NCI-H1436 treated with DMSO at 0.1 percent for 48 hours (cell line): ENCODE measurements around the gene DENND5A.
"Not testable (repeated sequence)": the region's sequence is repeated elsewhere in the genome, so short reads cannot be mapped to it uniquely, and the experiment has no call there.

ENCODE experiments used
- DNase-seq: peaks from one replicate; lab custom pipeline; 2025; lab: John Stamatoyannopoulos, UW

The DENND5A gene

DNA sequence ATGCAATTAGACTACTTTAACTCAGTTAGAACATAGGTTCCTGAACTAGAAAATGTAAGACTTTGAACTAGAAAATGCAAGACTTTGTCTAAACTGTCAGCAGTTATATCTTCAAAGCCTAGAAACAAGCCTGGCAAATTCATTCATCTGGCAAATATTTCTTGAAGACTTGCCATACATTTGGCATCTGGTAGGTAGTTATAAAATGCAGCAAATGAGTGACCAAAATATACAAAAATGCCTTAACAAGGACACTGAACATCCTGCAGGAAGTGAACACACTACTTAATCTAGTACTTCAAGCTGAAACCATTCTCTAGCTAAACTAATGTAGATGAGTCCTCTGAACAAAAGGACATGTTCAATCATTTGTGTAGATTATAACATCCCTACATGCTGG lies 89.0 kb downstream of the DENND5A start:
- no peak for DNase-seq

DNA sequence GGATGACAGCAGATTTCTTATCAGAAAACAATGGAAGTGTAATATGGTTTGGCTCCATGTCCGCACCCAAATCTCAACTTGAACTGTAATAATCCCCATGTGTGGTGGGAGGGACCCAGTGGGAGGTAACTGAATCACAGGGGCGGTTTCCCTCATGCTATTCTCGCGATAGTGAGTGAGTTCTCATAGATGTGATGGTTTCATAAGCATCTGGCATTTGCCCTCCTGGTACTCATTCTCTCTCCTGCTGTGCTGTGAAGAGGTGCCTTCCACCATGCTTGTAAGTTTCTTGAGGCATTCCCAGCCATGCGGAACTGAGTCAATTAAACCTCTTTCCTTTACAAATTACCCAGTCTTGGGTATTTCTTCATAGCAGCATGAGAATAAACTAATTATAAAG lies 92.8 kb downstream of the DENND5A start:
- no peak for DNase-seq

DNA sequence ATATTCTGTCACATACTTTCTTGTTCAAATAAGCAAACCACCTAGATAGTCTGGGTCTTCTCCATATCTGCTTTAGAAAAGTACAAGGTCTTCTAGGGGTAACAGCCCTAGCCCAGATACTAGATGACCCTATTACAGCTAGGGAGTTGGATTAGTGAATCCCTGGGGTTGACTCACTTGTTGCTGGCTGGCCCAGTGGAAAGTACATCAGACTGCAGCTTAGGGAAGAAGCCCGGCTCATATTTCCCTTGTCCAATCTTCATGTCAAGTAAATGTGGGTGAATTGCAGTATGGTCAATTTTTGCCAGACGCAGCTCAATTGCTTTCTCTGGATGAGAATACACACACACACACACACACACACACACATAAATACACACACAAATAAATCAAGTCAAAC lies 94.7 kb downstream of the DENND5A start:
- DNase-seq: no peak

DNA sequence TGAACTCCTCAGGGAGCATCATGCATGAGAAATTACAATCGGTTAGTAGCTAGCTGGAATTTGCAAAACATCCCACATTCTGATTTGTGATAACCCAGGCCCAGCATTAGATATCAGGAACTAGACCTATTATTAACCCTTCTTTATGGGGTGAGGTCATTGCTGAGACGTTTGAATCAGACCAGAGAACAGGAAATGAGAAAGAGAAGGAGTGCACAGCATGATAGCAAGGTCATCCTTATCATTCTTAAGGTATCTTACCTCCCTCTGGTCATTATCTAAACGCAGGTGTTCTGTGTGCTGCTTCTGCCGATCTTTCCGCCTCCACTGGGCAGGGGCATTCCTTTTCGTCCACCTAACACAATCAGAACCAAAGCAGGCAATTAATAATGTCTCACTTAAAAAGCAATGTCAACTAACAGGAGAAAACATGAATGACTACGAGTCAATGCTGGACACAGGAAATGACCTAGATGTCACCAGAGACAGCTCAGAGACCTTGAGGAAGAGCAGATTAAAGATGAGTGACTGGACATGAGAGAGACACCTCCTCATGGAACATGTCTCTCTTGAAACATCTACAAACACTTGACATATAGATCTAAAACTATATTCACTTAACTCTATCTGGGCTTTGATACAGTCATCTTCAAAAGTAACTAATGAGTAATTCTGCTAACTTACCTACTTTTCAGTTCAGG lies 95.4 kb downstream of the DENND5A start:
- DNase-seq: no peak

DNA sequence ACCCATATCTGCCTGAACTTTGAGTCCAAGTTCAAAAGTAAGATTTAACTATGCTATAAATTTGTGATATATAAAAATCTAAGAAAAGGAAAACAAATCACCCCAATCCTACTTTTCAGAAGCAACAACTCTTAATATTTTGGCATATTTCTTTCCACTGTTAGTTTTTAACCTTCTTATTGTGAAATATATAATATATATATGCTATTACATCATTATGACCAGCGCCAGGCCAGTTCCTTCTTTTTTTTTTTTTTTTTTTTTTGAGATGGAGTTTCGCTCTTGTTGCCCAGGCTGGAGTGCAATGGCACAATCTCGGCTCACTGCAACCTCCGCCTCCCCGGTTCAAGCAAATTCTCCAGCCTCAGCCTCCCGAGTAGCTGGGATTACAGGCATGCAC lies 103.2 kb downstream of the DENND5A start:
- DNase-seq: not testable (repeated sequence)

DNA sequence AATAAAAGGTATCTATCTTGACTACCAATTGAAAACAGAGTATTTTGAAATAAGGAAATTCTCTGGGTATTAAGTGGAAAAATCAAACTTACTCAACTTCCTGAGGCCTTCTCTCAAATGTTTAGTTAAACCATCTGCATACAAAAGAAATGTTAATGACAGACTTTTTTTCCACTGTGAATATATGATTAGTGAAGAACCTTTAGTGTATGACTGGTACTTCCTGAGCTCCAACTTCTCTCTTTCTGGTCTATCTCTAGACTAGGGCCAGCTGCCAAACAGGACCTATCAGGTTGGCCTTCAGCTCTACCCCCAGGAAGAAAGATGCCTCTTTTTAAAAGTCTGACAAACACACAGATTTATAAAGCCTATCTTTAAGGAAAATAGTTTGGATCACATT lies 105.0 kb downstream of the DENND5A start:
- no peak for DNase-seq

DNA sequence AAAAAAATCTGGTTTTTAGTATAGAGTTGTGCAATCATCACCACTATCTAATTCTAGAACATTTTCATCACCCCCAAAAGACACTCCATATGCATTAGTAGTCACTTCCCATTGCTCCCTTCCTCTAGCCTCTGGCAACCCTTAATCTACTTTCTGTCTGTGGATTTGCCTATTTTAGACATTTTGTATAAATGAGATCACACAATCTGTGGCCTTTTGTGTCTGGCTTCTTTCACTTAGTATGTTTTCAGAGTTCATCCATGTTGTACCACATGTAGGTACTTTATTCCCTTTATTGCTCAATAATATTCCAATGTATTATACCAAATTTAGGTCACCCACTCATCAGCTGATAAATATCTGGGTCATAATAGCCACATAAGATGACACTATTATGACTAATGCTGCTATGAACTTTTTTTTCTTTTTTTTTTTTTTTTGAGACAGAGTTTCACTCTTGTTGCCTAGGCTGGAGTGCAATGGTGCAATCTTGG lies 106.2 kb downstream of the DENND5A start:
- no peak for DNase-seq

DNA sequence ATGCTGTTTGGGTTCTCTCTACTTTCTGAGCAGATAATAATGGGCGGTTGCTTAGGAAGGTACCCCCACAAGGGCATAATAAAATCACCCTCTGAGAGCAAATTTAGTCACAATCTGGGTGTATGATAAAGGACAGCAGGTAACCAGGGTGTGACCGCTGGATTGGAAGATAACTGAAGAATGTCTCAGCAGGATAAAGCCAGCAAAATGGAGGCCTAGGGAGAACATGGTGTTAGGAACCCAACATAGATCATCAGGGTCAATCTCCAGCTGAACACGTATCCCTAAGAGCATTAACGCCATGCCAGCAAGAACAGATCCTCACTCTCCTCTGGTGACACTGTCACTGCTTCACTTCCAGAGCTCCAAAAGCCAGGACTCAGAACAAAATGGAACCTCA lies 109.2 kb downstream of the DENND5A start:
- DNase-seq: no peak

DNA sequence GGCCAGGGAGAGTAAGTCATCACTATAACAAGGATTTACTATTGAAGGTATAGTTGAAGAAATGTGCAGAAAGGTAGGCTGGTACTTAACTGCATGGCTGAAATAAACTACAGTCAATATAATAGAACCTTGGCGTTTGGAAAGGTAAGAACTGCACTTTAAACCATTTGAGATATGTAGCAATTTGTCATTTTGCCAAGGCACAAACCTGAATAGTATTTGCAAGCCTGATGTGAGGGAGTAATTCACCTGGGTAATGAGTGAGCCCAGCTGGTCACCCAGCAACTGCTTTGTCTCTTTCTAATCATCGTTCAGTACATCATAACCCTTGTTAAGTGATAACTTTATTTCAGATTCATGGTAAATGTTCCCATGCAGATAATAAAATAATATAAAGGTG lies 111.5 kb downstream of the DENND5A start:
- no peak for DNase-seq

DNA sequence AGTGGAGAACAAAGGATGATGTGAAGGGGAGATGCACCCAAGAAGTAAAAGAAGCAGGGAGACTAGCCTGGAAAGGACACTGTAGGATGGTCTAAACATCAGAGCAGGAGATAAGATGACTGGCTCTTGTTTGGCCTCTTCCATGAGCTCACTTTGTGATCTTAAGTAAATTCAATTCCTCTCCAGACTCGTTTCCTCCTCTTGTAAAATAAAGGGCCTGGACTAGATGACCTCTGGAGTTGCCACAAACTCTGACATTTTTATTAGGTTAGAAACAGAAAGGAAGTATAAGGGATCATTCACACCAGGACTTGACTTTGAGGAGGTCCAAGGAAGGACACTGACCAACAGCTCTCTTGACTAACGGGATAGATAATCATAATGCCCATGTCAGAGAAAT lies 113.5 kb downstream of the DENND5A start:
- no peak for DNase-seq

DNA sequence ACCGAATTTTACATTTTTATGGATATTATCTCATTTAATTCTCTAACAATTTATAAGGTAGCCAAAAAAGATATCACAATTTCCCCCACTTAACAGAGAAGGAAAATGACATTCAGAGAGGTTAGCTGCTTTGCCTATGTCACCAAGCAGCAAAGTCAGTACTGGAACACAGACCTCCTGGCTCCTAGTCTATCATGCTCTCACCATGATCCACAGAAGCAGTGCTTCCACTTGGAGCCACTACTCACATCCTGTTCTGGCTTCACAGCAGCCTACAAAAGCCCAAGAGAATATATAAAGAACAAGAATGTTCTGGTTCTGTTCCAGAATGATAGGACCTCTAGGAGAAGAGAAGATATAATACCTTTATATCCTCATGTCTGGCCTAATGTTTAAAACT lies 114.2 kb downstream of the DENND5A start:
- no peak for DNase-seq

DNA sequence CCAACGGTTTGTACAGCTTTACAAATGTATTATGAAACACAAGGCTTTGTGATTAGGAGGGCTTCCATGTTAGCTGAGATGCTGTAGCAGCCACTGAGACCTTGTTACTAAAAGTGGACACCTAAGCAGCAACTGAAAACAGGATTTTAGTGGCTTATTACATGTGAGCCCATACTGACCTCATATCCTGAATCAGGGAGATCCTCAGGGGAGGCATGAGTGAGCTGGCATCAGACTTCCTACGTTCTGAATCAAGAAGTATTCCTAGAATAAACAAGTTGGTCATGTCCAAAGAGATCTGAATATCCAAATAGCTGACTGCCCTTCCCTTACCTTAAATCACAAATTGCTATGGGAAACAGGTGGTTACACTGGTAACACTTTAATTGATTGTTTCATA lies 114.6 kb downstream of the DENND5A start:
- no peak for DNase-seq

DNA sequence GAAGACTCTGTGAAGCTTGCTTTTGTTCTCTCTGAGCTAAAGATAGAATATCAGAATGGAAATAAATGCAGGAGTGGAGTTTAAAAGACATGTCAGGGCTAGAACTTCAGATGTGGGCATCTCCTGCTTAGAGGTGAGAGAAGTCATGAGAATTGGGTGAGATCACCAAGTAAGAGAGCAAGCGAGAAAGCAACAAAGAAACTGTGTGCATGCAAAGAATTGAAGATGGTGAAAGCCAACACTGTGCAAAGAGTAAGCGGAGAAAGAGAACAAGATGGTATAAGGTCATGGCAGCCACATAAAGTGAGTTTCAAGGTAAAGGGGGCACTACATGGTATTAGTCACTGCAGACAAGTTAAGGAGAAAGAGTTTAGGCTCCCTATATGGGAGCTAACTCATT lies 116.4 kb downstream of the DENND5A start:
- no peak for DNase-seq

DNA sequence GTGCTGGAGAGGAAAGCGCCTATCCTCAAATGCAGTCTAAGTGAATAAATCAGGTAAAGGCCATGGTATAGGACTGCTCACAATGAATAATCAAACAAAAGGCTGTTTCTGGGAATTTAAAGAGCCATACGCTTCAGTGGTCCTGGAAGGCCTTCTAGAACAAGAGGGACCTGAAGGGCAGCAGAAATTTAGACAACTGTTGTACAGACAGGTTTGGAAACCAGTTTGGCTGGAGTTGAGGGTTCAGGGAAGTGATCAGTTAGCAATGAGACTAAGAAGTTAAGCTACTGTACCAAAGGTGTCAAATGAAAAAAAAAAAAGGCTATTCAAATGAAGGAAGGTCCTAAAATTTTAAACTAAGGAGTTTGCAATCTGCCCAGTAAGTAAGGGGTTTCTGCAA lies 117.1 kb downstream of the DENND5A start:
- no peak for DNase-seq

DNA sequence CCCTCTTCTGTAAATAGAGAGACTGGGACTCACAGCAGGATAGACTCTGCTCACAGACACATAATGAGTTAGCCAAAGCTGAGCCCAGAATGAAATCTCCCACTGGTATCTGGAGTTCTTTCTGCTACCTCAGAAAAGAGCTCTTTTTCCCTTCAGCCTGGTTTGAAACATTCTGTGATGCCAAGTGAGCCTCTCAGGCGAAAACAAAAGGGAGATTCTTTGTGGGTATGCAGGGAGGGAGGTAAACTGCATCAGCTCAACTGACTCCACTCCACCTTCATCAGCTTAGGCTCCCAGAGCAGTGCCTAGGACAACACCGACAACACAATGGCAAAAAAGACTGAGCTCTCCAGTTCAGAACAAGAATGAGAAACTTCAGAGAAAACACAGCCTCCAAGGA lies 118.7 kb downstream of the DENND5A start:
- DNase-seq: no peak

DNA sequence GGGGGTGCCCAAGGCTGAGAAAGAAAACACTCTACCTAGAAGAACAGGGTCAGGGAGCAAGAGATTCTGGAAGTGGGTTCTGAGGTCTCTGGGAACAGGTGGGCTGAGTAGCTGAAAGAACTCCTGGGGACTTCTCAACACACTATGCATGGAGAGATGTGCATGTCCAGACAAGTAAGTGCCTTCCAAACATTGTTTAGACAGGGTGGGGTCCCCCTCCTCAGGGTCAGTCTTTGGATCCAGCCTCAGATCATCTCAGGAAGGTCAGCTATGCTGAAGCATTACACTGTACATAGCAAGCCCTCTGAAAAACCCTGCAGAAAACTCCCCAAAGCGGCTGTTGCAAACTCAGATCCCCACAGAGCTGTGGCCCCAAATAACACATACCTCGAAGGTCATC lies 119.9 kb downstream of the DENND5A start:
- no peak for DNase-seq

DNA sequence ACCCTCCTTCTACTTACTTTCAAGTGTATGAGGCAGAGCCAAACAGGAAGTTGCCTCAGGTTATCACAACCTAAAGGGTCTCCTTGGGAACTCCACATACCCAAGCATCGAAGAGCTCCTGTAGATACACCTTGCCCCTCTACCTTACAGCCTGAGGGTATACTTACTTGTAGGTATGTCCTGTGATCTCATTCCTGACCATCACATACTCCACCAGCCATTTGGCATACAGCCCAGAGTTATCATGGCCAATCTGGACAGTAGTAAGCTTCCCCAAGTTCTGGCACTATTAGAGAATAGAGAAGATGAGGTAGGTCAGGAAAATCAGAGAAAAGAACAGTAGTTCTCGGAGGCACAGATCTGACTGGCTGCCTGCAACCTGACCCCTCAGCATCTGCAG lies 120.3 kb downstream of the DENND5A start:
- DNase-seq: no peak

DNA sequence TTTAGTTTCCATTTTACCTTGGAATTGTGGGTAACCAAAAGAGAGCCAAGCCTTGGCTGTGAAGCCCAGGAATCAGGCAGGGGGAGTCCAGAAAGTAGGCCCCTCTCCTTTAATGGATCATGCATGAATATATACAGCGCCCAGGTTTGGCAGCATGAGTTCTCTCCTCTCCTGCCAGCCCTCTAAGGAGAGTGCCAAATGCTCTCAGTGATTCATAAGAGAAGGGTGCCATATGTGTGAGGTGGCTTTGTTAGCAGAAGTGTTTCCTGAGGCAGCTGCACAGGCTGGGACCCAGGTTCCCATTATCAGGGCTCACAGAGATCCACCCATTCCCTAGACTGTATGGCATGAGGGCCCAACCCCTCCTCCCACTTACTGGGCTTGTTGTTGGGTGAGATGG lies 121.4 kb downstream of the DENND5A start:
- DNase-seq: no peak

DNA sequence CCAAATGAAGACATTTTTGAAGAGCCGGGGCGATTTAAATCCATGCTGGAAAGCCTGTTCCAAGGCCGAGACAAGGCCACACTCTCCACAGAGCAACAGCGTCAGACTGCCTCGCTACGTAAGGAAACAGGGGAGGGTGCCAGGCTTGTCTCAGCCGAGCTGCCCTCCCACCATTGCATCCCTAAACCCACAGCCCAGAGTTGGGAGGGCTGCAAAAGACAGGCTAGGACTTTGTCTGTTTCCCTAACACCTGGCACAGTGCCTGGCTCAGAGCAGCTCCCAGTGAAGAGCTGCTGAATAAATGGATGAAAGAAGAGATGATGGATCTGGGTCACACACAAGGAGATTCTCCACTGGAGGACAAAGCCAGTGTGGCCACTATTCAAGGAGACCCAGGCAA lies 122.4 kb downstream of the DENND5A start:
- no peak for DNase-seq

DNA sequence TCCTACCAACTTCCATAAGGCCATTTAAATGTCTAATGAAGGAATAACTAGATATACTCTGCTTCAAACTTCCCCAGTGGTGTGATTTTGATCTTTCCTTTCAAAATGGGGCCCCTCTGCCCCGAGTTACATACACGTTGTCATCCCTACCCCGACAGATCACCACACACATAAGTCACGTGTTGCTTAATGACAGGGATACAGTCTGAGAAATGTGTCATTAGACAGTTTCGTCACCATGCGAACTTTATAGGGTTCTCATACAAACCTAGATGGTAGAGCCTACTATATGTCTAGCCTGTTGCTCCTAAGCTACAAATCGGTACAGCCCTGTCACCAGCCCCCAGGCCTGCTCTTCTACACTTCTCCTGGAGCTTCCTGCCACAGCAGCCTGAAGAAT lies 124.0 kb downstream of the DENND5A start:
- no peak for DNase-seq

DNA sequence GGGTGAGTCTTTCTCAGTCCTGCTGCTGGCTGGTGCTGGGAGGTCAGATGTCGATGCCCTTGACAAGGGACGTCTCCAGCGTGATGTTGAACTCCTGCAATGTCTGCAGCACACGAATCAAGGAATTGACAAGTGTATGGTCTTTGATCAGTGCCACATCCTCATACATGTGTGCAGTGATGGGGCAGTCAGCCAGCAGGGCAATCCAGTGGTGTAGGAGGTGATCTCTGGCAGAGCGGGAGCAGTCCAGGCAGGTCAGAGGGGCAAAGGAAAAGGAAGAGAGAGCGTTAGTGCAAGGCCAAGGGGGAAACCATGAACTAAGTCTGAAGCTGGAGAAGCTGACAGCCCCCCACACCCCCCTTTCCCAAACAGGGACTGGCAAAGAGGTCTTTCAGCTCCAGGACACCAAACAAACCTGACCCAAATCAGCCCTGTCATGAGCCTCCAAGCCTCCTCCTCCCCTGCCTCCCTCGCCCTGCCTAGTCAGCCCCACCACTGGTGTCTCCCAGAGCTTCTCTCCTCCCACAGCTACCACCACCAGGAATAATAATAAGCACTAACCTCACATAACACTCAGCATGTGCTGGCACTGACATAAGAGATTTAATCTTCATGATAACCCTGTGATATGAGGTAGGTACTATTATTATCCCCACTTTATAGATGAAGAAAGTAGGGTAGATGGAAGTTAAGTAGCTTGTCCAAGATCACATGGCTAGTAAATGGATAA lies 125.4 kb downstream of the DENND5A start:
- no peak for DNase-seq

DNA sequence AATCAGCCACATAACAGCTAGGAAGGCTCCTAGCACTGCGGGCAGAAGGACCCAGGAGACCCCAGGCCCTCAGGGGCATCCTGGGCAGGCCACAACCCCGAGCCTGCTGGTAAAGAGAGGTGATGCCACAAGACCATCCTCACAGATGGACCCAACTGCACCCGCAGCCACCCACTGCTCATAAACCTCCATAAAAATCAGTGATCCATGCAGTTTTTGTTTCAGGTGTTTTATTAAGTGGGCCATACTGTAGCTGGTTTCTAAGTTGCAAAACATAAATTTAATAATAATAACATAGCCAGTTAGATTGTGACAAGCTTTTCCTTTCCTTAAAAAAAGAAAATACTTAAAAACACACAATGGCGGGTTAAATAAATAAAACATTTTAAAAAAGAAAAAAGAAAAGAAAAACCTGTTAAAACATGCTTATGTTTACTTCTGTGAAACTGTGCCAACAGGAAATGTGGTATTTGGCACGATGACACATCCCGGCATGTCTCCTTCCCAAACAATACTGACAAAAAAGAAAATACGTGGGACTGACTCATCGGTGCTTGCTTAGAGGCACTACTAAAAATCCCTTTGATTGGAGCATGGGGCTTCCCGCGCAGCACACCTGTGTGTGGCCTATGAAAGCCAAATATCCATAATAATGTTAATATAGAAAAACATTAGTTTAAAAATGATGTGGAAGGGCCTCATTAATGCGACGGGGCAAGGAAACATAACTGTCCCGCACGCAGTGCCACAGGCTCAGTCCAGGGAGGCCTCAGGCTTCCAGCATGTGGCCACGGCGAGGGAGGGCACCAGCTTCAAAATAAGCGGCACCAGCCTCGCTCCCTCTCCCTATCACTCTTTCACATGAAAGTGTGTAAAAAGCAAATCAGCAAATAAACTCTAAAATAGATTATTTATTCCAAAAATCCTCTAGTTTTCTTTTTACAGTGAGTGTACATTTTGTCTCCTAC lies 126.3 kb downstream of the DENND5A start:
- DNase-seq: no peak

DNA sequence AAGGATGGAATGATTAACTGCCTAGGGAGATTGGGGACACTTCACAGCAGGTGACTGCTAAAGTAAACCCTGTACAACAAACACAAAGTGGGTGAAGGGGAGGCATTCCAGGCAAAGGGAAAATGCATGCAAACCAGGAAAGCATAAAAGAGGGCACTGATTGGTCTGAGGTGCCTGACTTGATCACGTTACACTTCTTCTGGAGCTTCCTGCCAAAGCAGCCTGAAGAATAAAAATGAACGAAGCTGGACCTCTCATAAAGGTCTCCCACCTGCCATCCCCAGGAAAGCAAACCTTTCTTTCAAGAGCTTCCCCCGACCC lies 127.1 kb downstream of the DENND5A start:
- no peak for DNase-seq
